ENCODE measurements around the gene SSNA1.
A peak's percentile ranks its signal among the peaks of the same experiment; 100 is the strongest.
"Not testable (repeated sequence)": the region's sequence is repeated elsewhere in the genome, so short reads cannot be mapped to it uniquely, and the experiment has no call there.

Gene SSNA1

DNA sequence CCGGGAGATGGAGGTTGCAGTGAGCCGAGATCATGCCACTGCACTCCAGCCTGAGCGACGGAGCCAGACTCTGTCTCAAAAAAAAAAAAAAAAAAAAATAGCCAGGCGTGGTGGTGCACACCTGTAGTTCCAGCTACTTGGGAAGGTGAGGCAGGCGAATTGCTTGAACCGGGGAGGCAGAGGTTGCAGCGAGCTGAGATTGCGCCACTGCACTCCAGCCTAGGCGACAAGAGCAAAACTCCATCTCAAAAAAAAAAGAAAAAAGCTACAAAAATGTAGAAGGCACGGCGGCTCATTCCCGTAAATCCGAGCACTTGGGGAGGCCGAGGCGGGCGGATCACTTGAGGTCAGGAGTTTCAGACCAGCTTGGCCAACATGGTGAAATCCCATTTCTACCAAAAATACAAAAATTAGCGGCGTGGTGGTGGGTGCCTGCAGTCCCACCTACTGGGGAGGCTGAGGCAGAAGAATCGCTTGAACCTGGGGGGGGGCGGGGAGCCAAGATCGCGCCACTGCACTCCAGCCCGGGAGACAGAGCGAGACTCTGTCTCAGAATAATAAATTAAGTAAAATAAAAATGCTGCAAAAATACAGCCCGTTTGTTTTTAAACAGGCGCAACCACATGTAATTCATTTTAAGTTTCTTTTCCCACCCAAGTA, 51.2 kb downstream of the SSNA1 start:
- peak overlapping the region; percentile 97 for H3K27ac ChIP-seq
- DNase-seq (ENCODE audit: low read depth, low spot score): not testable (repeated sequence)
